HCT116 (cell line): Measurements from ENCODE around the gene ASIC5.

Experiments used
- CTCF ChIP-seq, 3 experiments: fragments of 200-600 bp in 1 of 3; sonication (generic) in 1 of 3; IDR thresholded peaks in 2 of 3; conservative IDR thresholded peaks in 1 of 3; 2 replicates each; pipeline ENCODE4 v1.5.1; 2012 to 2017; ENCODE audit warnings: low read depth in 2 of 3, low read length in 2 of 3, antibody characterized with exemption in 1 of 3, borderline replicate concordance in 1 of 3, control low read depth in 1 of 3, mild to moderate bottlenecking in 1 of 3, mixed read lengths in 1 of 3, mixed run types in 1 of 3, moderate library complexity in 1 of 3; ENCODE audit not compliant: insufficient read depth in 1 of 3
- ELF1 ChIP-seq: IDR thresholded peaks from 2 replicates; pipeline ENCODE4 v1.6.1; 2012; ENCODE audit warnings: low read depth, borderline replicate concordance
- EZH2 ChIP-seq: fragments of 200-600 bp; sonication (generic); IDR thresholded peaks from 2 replicates; pipeline ENCODE4 v1.6.1; 2017; ENCODE audit warnings: antibody characterized with exemption, mixed run types
- EZH2phosphoT487 ChIP-seq: fragments of 200-600 bp; IDR thresholded peaks from 2 replicates; pipeline ENCODE4 v1.6.1; 2018; ENCODE audit warnings: antibody characterized with exemption, borderline replicate concordance
- MAX ChIP-seq: IDR thresholded peaks from 2 replicates; pipeline ENCODE4 v1.6.1; 2012
- POLR2A ChIP-seq: IDR thresholded peaks from 2 replicates; pipeline ENCODE4 v1.7.0; 2011; ENCODE audit warnings: borderline replicate concordance; ENCODE audit not compliant: insufficient read depth, insufficient read length; ENCODE audit errors: extremely low read depth
- POLR2AphosphoS5 ChIP-seq: IDR thresholded peaks from 2 replicates; pipeline ENCODE4 v1.6.1; 2011; ENCODE audit warnings: mild to moderate bottlenecking, low read depth, low read length, moderate library complexity
- RAD21 ChIP-seq: IDR thresholded peaks from 2 replicates; pipeline ENCODE4 v1.6.1; 2012; ENCODE audit warnings: low read depth, mild to moderate bottlenecking
- REST ChIP-seq: IDR thresholded peaks from 2 replicates; pipeline ENCODE4 v1.6.1; 2012; ENCODE audit warnings: low read depth
- ZFX ChIP-seq: fragments of 450-650 bp; IDR thresholded peaks from 2 replicates; pipeline ENCODE4 v1.6.1; 2017
- ZNF274 ChIP-seq: fragments of 200-500 bp; sonication (Bioruptor generic); IDR thresholded peaks from 2 replicates; pipeline ENCODE4 v1.6.1; 2014; ENCODE audit warnings: mild to moderate bottlenecking, low read depth, low read length, inconsistent platforms
- TF ChIP-seq, protein P1 (sequence below): IDR thresholded peaks from 2 replicates; pipeline ENCODE4 v1.6.1; 2012

GRCh38 chr4:155780775-155781174 is 85.3 kb downstream of the ASIC5 start:
- TF ChIP-seq POLR2A: no peak
- TF ChIP-seq CTCF (IDR thresholded peaks at IDR 0.05 in 2 of 3, conservative IDR thresholded peaks at IDR 0.05 in 1 of 3; ENCODE audit: borderline replicate concordance in 1 of 3, insufficient read depth in 1 of 3, low read depth in 2 of 3, low read length in 2 of 3): no peak
- TF ChIP-seq, protein P1, sequence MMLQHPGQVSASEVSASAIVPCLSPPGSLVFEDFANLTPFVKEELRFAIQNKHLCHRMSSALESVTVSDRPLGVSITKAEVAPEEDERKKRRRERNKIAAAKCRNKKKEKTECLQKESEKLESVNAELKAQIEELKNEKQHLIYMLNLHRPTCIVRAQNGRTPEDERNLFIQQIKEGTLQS: no peak
- no peak for TF ChIP-seq EZH2phosphoT487
- no peak for TF ChIP-seq ZNF274
- no peak for TF ChIP-seq MAX
- no peak for TF ChIP-seq ELF1
- no peak for TF ChIP-seq POLR2AphosphoS5
- TF ChIP-seq EZH2: no peak
- no peak for TF ChIP-seq REST
- TF ChIP-seq RAD21: no peak
- no peak for TF ChIP-seq ZFX
